ENCODE measurements around the gene ADAMTS3.

DNA sequence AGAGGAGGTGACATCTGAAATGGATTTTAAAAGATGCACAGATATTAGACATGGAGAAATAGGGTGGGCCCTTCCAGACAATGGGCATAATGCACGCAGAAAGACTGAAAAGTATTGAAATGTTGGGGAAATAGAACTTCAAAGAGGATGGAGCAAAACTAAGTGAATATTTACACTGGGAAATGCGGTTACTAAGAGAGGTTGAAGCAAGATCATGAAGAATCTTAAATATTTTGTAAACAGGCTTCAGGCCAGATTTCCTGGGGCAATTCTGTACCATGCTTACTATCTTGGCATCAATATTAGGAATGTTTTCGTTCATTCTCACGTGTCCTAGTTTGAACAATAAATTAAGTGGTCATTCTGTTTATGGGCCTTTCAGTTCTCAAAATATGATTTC, 216.3 kb downstream of the ADAMTS3 start:
- no peak for TF ChIP-seq POLR2A (IDR thresholded peaks at IDR 0.05; ENCODE audit: low read depth, low read length)
- TF ChIP-seq, protein P1, sequence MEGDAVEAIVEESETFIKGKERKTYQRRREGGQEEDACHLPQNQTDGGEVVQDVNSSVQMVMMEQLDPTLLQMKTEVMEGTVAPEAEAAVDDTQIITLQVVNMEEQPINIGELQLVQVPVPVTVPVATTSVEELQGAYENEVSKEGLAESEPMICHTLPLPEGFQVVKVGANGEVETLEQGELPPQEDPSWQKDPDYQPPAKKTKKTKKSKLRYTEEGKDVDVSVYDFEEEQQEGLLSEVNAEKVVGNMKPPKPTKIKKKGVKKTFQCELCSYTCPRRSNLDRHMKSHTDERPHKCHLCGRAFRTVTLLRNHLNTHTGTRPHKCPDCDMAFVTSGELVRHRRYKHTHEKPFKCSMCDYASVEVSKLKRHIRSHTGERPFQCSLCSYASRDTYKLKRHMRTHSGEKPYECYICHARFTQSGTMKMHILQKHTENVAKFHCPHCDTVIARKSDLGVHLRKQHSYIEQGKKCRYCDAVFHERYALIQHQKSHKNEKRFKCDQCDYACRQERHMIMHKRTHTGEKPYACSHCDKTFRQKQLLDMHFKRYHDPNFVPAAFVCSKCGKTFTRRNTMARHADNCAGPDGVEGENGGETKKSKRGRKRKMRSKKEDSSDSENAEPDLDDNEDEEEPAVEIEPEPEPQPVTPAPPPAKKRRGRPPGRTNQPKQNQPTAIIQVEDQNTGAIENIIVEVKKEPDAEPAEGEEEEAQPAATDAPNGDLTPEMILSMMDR (IDR thresholded peaks at IDR 0.05; ENCODE audit: extremely low read depth in 1 of 2, insufficient read depth in 1 of 2, low read depth in 1 of 2, low read length in 2 of 2), result no peak
- no peak for TF ChIP-seq EZH2 (IDR thresholded peaks at IDR 0.05; ENCODE audit: borderline replicate concordance, low read depth, low read length, severe bottlenecking)
- TF ChIP-seq POLR2AphosphoS5 (IDR thresholded peaks at IDR 0.05; ENCODE audit: insufficient read depth, low read depth, low read length), result no peak
